Activated CD4-positive, alpha-beta T cell treated with anti-CD3 and anti-CD28 coated beads, Interleukin-2, amount 10 ng/mL, durations not matched to agents 7 days and 5 days (primary cell): ENCODE data around the gene CPPED1. TPM values are rescaled to one million over a fixed set of nuclear protein-coding genes. Genes with fewer than 3 reads are reported as not detected.

ENCODE experiments used
- CTCF ChIA-PET: fragments of 350-600 bp; sonication (Branson Sonifier 250); formaldehyde crosslinking; loops from one replicate; lab custom pipeline; 2021; ENCODE audit warnings: antibody characterized with exemption; lab: Charles Lee
- POLR2A ChIA-PET: fragments of 350-600 bp; sonication (Branson Sonifier 250); formaldehyde crosslinking; loops from one replicate; lab custom pipeline; 2021; ENCODE audit warnings: antibody characterized with exemption; lab: Charles Lee
- DNase-seq: peaks from one replicate; pipeline ENCODE4 v3.0.0-alpha.2; 2020
- H3K27ac Mint-ChIP-seq: one replicate; pipeline ENCODE4 v1.8.0; 2021; ENCODE audit warnings: mild to moderate bottlenecking, moderate library complexity, mixed read lengths
- H3K27me3 Mint-ChIP-seq: one replicate; pipeline ENCODE4 v1.8.0; 2021; ENCODE audit warnings: mixed read lengths
- H3K36me3 Mint-ChIP-seq: one replicate; pipeline ENCODE4 v1.8.0; 2021; ENCODE audit warnings: low read depth, mixed read lengths
- H3K4me1 Mint-ChIP-seq: one replicate; pipeline ENCODE4 v1.8.0; 2021; ENCODE audit warnings: mixed read lengths
- H3K4me3 Mint-ChIP-seq: one replicate; pipeline ENCODE4 v1.8.0; 2021; ENCODE audit warnings: mild to moderate bottlenecking, moderate library complexity, mixed read lengths
- H3K9me3 Mint-ChIP-seq: one replicate; pipeline ENCODE4 v1.8.0; 2021; ENCODE audit warnings: mixed read lengths
- total RNA-seq, 2 experiments: library from RNA; stranded (reverse); gene quantifications; one replicate each; pipeline ENCODE4 v1.2.3, GENCODE V29; 2021

CPPED1 gene
- total RNA-seq, 2 experiments from 2014 or later: 15.7 to 17.1 TPM

- peaks cover 12% of the 10 kb centered on the region for H3K36me3 Mint-ChIP-seq
- DNase-seq: no peak
- H3K9me3 Mint-ChIP-seq: no peaks in the 10 kb centered on the region
- no peak overlapping the region for H3K27ac Mint-ChIP-seq
- H3K4me3 Mint-ChIP-seq: no peak overlapping the region
- POLR2A ChIA-PET: no interaction called here
- CTCF ChIA-PET: no interaction called here
- H3K4me1 Mint-ChIP-seq: no peaks in the 10 kb centered on the region
- no peaks in the 10 kb centered on the region for H3K27me3 Mint-ChIP-seq
These were observed 44.8 kb downstream of the CPPED1 start for GRCh38 chr16:12758670-12759558.

DNA sequence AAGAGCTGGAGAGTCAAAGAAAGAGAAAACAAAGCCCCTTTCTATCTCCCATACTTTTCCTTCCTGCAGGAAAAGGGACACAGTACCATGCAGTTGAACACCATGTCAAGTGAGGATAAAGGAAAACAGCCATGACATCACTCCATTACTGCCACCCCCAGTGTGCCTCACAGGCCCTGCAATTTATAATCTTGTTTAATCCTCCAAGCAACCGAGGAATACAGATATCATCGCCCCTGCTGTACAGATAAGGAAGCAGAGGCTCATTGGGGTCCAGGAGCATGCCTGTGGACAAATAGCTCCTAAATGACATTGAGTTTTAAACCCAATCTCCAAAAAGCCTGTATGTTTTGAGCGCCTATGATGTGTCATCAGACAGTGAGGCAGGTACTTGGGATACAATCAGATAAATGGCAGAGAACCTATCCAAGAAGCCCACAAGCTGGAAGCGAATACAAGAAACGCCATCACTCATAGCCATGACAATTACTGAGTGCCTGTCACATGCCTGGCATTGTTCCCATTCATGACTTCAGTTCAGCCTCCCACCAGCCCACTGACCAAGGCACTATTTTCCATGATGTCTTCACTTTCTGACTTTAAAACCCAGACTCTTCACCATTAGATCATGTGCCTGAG, 45.5 kb downstream of the CPPED1 start:
- Mint-ChIP-seq H3K9me3 (no peaks in the 10 kb centered on the region), H3K36me3 (peaks cover 12% of the 10 kb centered on the region), H3K27me3 (no peaks in the 10 kb centered on the region), H3K4me1 (peaks cover 2% of the 10 kb centered on the region), H3K27ac (no peak overlapping the region), H3K4me3 (no peak overlapping the region)
- CTCF ChIA-PET: interaction anchor here (1.1 kb wide), 1 partner anchor 26 kb away, joined by 3 read pairs; no protein-coding TSS in a partner anchor
- POLR2A ChIA-PET: no interaction called here
- no peak for DNase-seq

DNA sequence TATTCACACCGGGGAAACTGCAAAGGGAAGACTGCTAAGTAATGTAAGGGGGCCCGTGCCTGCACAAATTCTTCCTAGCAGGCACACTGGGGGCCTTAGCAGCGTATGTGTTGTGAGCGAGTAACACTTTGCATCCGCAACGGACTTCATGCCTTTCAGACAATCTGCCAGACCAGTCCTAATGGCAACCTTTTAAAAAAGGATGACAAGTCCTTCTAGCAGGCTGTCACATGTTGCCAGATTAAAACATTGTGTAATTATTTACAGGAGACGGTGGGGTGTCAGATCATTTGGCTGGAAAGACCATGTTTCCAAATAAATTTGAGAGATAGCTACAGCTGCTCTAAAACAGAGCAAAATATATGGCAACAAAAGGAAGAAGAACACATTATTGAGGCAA, 46.1 kb downstream of the CPPED1 start:
- Mint-ChIP-seq H3K27me3 (no peaks in the 10 kb centered on the region), H3K36me3 (peaks cover 12% of the 10 kb centered on the region), H3K4me3 (no peak overlapping the region), H3K27ac (no peak overlapping the region), H3K4me1 (peaks cover 2% of the 10 kb centered on the region), H3K9me3 (no peaks in the 10 kb centered on the region)
- ChIA-PET CTCF (interaction anchor here (1.1 kb wide), 1 partner anchor 27 kb away, joined by 3 read pairs; no protein-coding TSS in a partner anchor), POLR2A (no interaction called here)
- no peak for DNase-seq

GRCh38 chr16:12754824-12755543, 48.7 kb downstream of the CPPED1 start:
- no peak overlapping the region for H3K27ac Mint-ChIP-seq
- CTCF ChIA-PET: interaction anchor here (0.6 to 1.1 kb wide), 3 partner anchors 13 to 72 kb away, joined by 3 read pairs; no protein-coding TSS in a partner anchor

GRCh38 chr16:12753203-12754023, 50.3 kb downstream of the CPPED1 start:
- Mint-ChIP-seq H3K4me1 (peaks cover 35% of the 10 kb centered on the region), H3K4me3 (no peak overlapping the region), H3K36me3 (peaks cover 9% of the 10 kb centered on the region), H3K27me3 (no peaks in the 10 kb centered on the region), H3K27ac (no peak overlapping the region), H3K9me3 (peaks cover 3% of the 10 kb centered on the region)
- ChIA-PET CTCF (interaction anchor here (0.6 to 1.1 kb wide), 3 partner anchors 17 to 1547 kb away, joined by 3 read pairs; no protein-coding TSS in a partner anchor), POLR2A (no interaction called here)
- no peak for DNase-seq

More at GRCh38 chr16:12754824-12755543, 48.7 kb downstream of the CPPED1 start:
- Mint-ChIP-seq H3K36me3 (peaks cover 6% of the 10 kb centered on the region), H3K4me1 (peaks cover 24% of the 10 kb centered on the region), H3K27me3 (no peaks in the 10 kb centered on the region), H3K9me3 (no peaks in the 10 kb centered on the region), H3K4me3 (no peak overlapping the region)
- POLR2A ChIA-PET: no interaction called here
- no peak for DNase-seq

DNA sequence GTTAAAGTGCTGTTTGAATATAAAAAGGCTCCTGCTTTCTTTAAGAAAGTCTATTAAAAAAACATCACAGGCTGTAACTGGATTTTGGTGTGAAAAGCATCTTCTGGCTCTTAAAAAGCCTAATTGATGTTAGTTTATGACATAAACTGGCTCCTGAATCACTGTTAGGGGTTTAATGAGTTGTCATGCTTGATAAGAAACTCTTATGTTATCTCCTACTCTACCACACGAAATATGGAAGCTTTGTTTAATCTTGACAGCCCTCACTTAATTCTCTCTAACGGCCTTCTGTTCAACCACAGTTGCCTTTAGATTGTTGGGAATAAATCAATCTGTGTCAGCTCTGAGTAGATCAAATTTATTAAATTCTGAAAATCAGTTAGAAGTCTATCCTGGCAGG, 51.5 kb downstream of the CPPED1 start:
- no peak overlapping the region for H3K27ac Mint-ChIP-seq
- no peaks in the 10 kb centered on the region for H3K27me3 Mint-ChIP-seq
- H3K9me3 Mint-ChIP-seq: peaks cover 6% of the 10 kb centered on the region
- ChIA-PET CTCF (interaction anchor here (0.6 to 1.7 kb wide), 3 partner anchors 16 to 38 kb away, joined by 3 read pairs; no protein-coding TSS in a partner anchor), POLR2A (no interaction called here)
- DNase-seq: no peak
- H3K4me1 Mint-ChIP-seq: peaks cover 38% of the 10 kb centered on the region
- H3K4me3 Mint-ChIP-seq: no peak overlapping the region
- peaks cover 13% of the 10 kb centered on the region for H3K36me3 Mint-ChIP-seq

DNA sequence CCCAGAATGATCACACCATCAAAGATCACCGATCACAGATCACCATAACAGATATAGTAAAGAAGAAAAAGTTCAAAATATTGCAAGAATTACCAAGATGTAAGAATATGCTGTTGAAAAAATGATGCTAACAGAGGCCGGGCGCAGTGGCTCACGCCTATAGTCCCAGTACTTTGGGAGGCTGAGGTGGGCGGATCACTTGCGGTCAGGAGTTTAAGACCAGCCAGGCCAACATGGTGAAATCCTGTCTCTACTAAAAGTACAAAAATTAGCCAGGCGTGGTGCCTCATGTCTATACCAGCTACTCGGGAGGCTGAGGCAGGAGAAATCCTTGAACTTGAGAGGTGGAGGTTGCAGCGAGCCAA, 53.2 kb downstream of the CPPED1 start:
- peak overlapping the region; percentile 80 for H3K27ac Mint-ChIP-seq
- H3K36me3 Mint-ChIP-seq: peaks cover 15% of the 10 kb centered on the region
- no peak for DNase-seq
- no peaks in the 10 kb centered on the region for H3K27me3 Mint-ChIP-seq
- ChIA-PET POLR2A (no interaction called here), CTCF (interaction anchor here (0.9 to 1.7 kb wide), 4 partner anchors 21 to 223 kb away, joined by 3 read pairs; no protein-coding TSS in a partner anchor)
- H3K9me3 Mint-ChIP-seq: peaks cover 12% of the 10 kb centered on the region
- peaks cover 38% of the 10 kb centered on the region for H3K4me1 Mint-ChIP-seq
- H3K4me3 Mint-ChIP-seq: no peak overlapping the region

DNA sequence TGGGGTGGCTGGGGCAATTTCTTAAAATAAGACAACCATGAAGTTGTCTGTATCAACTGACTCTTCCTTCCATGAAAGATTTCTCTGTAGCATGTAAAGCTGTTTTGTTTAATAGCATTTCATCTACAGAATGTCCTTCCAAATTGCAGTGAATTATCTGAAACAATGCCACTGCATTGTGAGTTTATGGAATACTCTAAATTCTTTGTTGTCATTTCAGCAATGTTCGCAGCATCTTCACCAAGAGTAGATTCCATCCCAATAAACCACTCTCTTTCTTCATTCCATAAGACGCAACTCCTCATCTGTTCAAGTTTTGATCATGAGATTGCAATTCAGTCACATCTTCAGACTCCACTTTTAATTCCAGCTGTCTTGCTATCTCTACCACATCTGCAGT, 54.6 kb downstream of the CPPED1 start:
- no peak for DNase-seq
- H3K36me3 Mint-ChIP-seq: peaks cover 23% of the 10 kb centered on the region
- no peak overlapping the region for H3K4me3 Mint-ChIP-seq
- POLR2A ChIA-PET: no interaction called here
- peak overlapping the region; percentile 80 for H3K27ac Mint-ChIP-seq
- peaks cover 22% of the 10 kb centered on the region for H3K9me3 Mint-ChIP-seq
- peaks cover 38% of the 10 kb centered on the region for H3K4me1 Mint-ChIP-seq
- CTCF ChIA-PET: interaction anchor here (1.5 to 1.6 kb wide), 2 partner anchors 25 to 135 kb away, joined by 3 read pairs; no protein-coding TSS in a partner anchor
- H3K27me3 Mint-ChIP-seq: no peaks in the 10 kb centered on the region

- CTCF ChIA-PET: interaction anchor here (0.7 kb wide), 1 partner anchor 12 kb away, joined by 3 read pairs; no protein-coding TSS in a partner anchor
- peaks cover 29% of the 10 kb centered on the region for H3K36me3 Mint-ChIP-seq
- DNase-seq: no peak
- no peak overlapping the region for H3K27ac Mint-ChIP-seq
- H3K4me3 Mint-ChIP-seq: no peak overlapping the region
- POLR2A ChIA-PET: no interaction called here
- no peaks in the 10 kb centered on the region for H3K27me3 Mint-ChIP-seq
- H3K4me1 Mint-ChIP-seq: peaks cover 37% of the 10 kb centered on the region
- peaks cover 27% of the 10 kb centered on the region for H3K9me3 Mint-ChIP-seq
These were observed 55.9 kb downstream of the CPPED1 start for GRCh38 chr16:12747827-12748226.

- ChIA-PET CTCF (interaction anchor here (1.4 kb wide), 1 partner anchor 18 kb away, joined by 3 read pairs; no protein-coding TSS in a partner anchor), POLR2A (no interaction called here)
- peaks cover 29% of the 10 kb centered on the region for H3K36me3 Mint-ChIP-seq
- DNase-seq: no peak
- no peaks in the 10 kb centered on the region for H3K27me3 Mint-ChIP-seq
- H3K4me1 Mint-ChIP-seq: peaks cover 36% of the 10 kb centered on the region
- no peak overlapping the region for H3K4me3 Mint-ChIP-seq
- H3K27ac Mint-ChIP-seq: no peak overlapping the region
- H3K9me3 Mint-ChIP-seq: peaks cover 27% of the 10 kb centered on the region
These were observed 56.4 kb downstream of the CPPED1 start for GRCh38 chr16:12747261-12747660.

DNA sequence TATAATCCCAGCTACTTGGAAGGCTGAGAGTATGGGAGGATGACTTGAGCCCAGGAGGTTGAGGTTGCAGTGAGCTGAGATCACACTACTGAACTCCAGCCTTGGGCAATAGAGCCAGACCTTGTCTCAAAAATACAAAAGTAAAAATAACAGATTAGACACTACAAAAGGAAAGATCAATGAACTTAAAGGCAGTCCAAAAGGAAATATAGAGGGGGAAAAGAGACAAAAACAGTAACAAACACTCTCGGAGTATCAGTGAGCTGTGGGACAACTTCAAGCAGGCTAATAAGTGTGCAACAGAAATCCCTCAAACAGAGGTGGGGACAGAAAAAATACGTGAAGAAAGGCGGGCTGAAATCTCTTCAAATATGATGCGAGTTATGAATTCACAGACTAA, 58.8 kb downstream of the CPPED1 start:
- H3K4me3 Mint-ChIP-seq: no peak overlapping the region
- CTCF ChIA-PET: interaction anchor here (0.6 to 1.3 kb wide), 2 partner anchors 47 to 55 kb away, joined by 3 read pairs; no protein-coding TSS in a partner anchor
- POLR2A ChIA-PET: no interaction called here
- peaks cover 13% of the 10 kb centered on the region for H3K4me1 Mint-ChIP-seq
- H3K27me3 Mint-ChIP-seq: no peaks in the 10 kb centered on the region
- peaks cover 39% of the 10 kb centered on the region for H3K36me3 Mint-ChIP-seq
- peaks cover 28% of the 10 kb centered on the region for H3K9me3 Mint-ChIP-seq
- no peak overlapping the region for H3K27ac Mint-ChIP-seq
- no peak for DNase-seq
